Esophagus muscularis mucosa (tissue), 3 donors: Measurements from ENCODE around the gene MSH2.

Experiments
- CTCF ChIP-seq, 3 experiments: fragments of 200-600 bp in 2 of 3; fragments of 450-650 bp in 1 of 3; sonication (generic) in 2 of 3; IDR thresholded peaks; one replicate each; pipeline ENCODE4 v1.5.1; 2017 to 2019; ENCODE audit warnings: antibody characterized with exemption in 3 of 3, mild to moderate bottlenecking in 2 of 3, moderate library complexity in 1 of 3
- POLR2A ChIP-seq: fragments of 450-650 bp; IDR thresholded peaks from one replicate; pipeline ENCODE4 v1.6.1; 2017; ENCODE audit warnings: antibody characterized with exemption, moderate library complexity, mild to moderate bottlenecking, low read depth
- POLR2AphosphoS5 ChIP-seq, 2 donors: sonication (generic); formaldehyde crosslinking; IDR thresholded peaks; one replicate each; pipeline ENCODE4 v1.6.1; 2017; ENCODE audit warnings: antibody characterized with exemption in 2 of 2

- no peak for TF ChIP-seq CTCF (IDR thresholded peaks at IDR 0.05)
- no peak for TF ChIP-seq POLR2A
- TF ChIP-seq POLR2AphosphoS5 (IDR thresholded peaks at IDR 0.05), result no peak
These were observed 116.8 kb downstream of the MSH2 start for GRCh38 chr2:47519604-47520301.
